Gastroesophageal sphincter (tissue), 4 donors: Measurements from ENCODE around the gene MYO1G. TPM values are rescaled to one million over a fixed set of nuclear protein-coding genes. Genes with fewer than 3 reads are reported as not detected.

Experiments
- ATAC-seq: fragments of 150-250 bp; one replicate; pipeline ENCODE4 v1.9.1; 2016; ENCODE audit warnings: mild to moderate bottlenecking, moderate library complexity
- H3K27ac ChIP-seq, 4 donors: fragments of 200-600 bp; sonication (generic) in 3 of 4; 1 replicate in 3 of 4; 2 replicates in 1 of 4; pipeline ENCODE4 v1.5.1; 2016 to 2019
- H3K27me3 ChIP-seq: fragments of 200-600 bp; sonication (generic); one replicate; pipeline ENCODE4 v1.5.1; 2019
- H3K36me3 ChIP-seq, 2 donors: fragments of 200-600 bp; sonication (generic); one replicate each; pipeline ENCODE4 v1.5.1; 2019; ENCODE audit warnings: control low read depth in 1 of 2
- H3K4me1 ChIP-seq, 3 donors: fragments of 200-600 bp; sonication (generic); 1 replicate in 2 of 3; 2 replicates in 1 of 3; pipeline ENCODE4 v1.5.1; 2016 to 2019; ENCODE audit warnings: control low read depth in 2 of 3
- H3K4me3 ChIP-seq, 2 donors: fragments of 200-600 bp; sonication (generic); one replicate each; pipeline ENCODE4 v1.5.1; 2019; ENCODE audit warnings: mild to moderate bottlenecking in 1 of 2, moderate library complexity in 1 of 2
- H3K9me3 ChIP-seq, 3 donors: fragments of 200-600 bp; sonication (generic); one replicate each; pipeline ENCODE4 v1.5.1; 2017 to 2019; ENCODE audit warnings: control low read depth in 2 of 3
- EP300 ChIP-seq: sonication (generic); formaldehyde crosslinking; IDR thresholded peaks from one replicate; pipeline ENCODE4 v1.6.1; 2017; ENCODE audit warnings: antibody characterized with exemption, mild to moderate bottlenecking
- POLR2A ChIP-seq, 2 donors: fragments of 450-650 bp; IDR thresholded peaks; one replicate each; pipeline ENCODE4 v1.6.1; 2017; ENCODE audit warnings: antibody characterized with exemption in 2 of 2, mild to moderate bottlenecking in 2 of 2, moderate library complexity in 1 of 2
- POLR2AphosphoS5 ChIP-seq: sonication (generic); formaldehyde crosslinking; IDR thresholded peaks from one replicate; pipeline ENCODE4 v1.6.1; 2017; ENCODE audit warnings: antibody characterized with exemption
- WGBS, 2 donors: methylation state at CpG; one replicate each; pipeline ENCODE4 v1.1.5; 2018; ENCODE audit warnings: low coverage in 1 of 2; 5-methylcytosine and 5-hydroxymethylcytosine counted together
- total RNA-seq, 4 donors: library from RNA; depleted of rRNA; stranded (reverse); fragments of >200 nt; gene quantifications; one replicate each; pipeline ENCODE4 v1.1.0, GENCODE V29; 2016
- TF ChIP-seq, protein P1 (sequence below), 4 experiments: fragments of 200-600 bp in 2 of 4; fragments of 450-650 bp in 2 of 4; sonication (generic) in 1 of 4; IDR thresholded peaks; one replicate each; pipeline ENCODE4 v1.5.1; 2017 to 2019; ENCODE audit warnings: antibody characterized with exemption in 4 of 4, mild to moderate bottlenecking in 2 of 4, moderate library complexity in 2 of 4

MYO1G gene
- total RNA-seq, 4 donors from 2014 or later = 1.4 to 3.6 (median 2.0) TPM

DNA sequence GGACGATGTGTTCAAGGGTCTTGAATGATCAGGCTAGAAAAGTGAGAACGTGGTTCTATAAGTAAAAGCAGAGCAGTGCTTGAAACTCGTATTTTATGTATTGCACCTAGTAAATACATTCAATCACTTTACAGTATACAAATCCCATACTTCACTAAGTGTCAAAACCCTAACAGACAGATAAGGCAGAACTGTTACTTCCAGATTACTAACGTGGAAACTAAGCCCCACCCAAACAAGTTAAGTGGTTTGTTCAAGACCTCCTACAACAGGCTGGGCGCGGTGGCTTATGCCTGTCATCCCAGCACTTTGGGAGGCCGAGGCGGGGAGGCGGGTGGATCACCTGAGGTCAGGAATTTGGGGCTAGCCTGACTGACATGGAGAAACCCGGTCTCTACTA lies 9.2 kb upstream of the MYO1G start:
- TF ChIP-seq POLR2A (IDR thresholded peaks at IDR 0.05) = no peak
- TF ChIP-seq POLR2AphosphoS5 = no peak
- TF ChIP-seq, protein P1, sequence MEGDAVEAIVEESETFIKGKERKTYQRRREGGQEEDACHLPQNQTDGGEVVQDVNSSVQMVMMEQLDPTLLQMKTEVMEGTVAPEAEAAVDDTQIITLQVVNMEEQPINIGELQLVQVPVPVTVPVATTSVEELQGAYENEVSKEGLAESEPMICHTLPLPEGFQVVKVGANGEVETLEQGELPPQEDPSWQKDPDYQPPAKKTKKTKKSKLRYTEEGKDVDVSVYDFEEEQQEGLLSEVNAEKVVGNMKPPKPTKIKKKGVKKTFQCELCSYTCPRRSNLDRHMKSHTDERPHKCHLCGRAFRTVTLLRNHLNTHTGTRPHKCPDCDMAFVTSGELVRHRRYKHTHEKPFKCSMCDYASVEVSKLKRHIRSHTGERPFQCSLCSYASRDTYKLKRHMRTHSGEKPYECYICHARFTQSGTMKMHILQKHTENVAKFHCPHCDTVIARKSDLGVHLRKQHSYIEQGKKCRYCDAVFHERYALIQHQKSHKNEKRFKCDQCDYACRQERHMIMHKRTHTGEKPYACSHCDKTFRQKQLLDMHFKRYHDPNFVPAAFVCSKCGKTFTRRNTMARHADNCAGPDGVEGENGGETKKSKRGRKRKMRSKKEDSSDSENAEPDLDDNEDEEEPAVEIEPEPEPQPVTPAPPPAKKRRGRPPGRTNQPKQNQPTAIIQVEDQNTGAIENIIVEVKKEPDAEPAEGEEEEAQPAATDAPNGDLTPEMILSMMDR (IDR thresholded peaks at IDR 0.05) = no peak
- no peak for TF ChIP-seq EP300
- 80 to 86% methylated on average over 6 to 7 of the region's 10 CpGs for WGBS, 2 donors
- ATAC-seq = no peak

GRCh38 chr7:44987457-44987856 lies 8.6 kb upstream of the MYO1G start:
- Histone ChIP-seq H3K4me1 (peaks cover 0 to 35% (median 12%) of the 10 kb centered on the region in 3 donors), H3K36me3 (peaks cover 0 to 32% of the 10 kb centered on the region in 2 donors), H3K27me3 (no peaks in the 10 kb centered on the region), H3K27ac (peak overlapping the region in 3 of 4 donors; percentile 94 to 96 (median 95)), H3K4me3 (peak overlapping the region in 1 of 2 donors; percentile 62), H3K9me3 (no peaks in the 10 kb centered on the region)
- TF ChIP-seq EP300 (no peak), POLR2AphosphoS5 (no peak)
- TF ChIP-seq, protein P1 (IDR thresholded peaks at IDR 0.05) = no peak
- 80 to 100% methylated on average over 3 to 7 of the region's 7 CpGs for WGBS, 2 donors
- no peak for ATAC-seq

More for the DNA sequence above, 9.2 kb upstream of the MYO1G start:
- Histone ChIP-seq H3K27ac (no peak overlapping the region), H3K36me3 (peaks cover 0 to 26% of the 10 kb centered on the region in 2 donors), H3K4me3 (no peak overlapping the region), H3K4me1 (peaks cover 0 to 35% (median 12%) of the 10 kb centered on the region in 3 donors), H3K9me3 (no peaks in the 10 kb centered on the region), H3K27me3 (no peaks in the 10 kb centered on the region)

DNA sequence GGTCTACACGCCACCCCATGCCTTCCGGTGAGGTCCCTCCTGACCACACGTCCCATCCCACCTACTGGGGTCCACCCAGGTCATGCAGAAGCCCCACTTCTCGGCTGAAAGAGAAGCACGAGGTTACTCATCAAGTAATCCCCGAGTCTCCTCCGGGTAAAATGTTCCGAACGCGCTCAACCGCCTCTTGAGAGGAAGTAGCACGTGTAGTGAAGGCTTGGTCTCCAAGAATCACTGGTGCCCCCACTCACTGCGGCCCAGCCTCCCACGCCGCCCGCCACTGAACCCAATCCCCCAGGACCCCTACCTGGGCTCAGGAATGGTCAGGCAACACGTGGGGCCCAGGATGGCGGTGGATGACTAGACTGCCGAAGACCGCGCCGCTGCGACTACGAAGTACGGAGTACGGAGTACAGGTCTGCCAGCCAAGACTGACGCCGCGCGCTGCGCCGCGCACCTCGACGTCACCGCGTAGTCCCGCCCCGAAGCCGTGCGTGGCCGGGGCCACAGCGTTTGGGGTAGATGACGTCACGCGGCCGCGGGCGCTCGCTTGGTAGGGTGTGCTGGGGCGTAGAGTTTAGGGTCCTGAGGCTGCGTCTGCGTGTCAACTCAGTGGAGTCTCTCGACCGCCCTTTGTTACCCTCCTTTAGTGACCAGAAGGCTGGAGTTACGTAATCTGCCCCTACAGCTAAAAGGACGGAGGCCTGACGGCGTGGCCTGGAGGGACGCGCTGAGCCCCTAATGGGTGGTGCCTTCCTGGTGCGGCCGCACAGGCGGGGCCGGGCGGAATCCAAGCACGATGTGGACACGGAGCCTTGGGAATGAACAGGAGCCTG lies 7.6 kb upstream of the MYO1G start:
- Histone ChIP-seq H3K36me3 (peaks cover 0 to 42% of the 10 kb centered on the region in 2 donors), H3K4me1 (peaks cover 0 to 36% (median 12%) of the 10 kb centered on the region in 3 donors), H3K9me3 (no peaks in the 10 kb centered on the region), H3K27me3 (no peaks in the 10 kb centered on the region), H3K27ac (peak overlapping the region; percentile 94 to 97 (median 96)), H3K4me3 (peak overlapping the region; percentile 62 to 65)
- WGBS, 2 donors = 1 to 3% methylated on average over 14 to 15 of the region's 68 CpGs
- peak; percentile 98 for ATAC-seq
- TF ChIP-seq POLR2A (IDR thresholded peaks at IDR 0.05) (peak; percentile 90 to 94), POLR2AphosphoS5 (peak; percentile 98), EP300 (no peak)
- TF ChIP-seq, protein P1 (IDR thresholded peaks at IDR 0.05) = no peak

DNA sequence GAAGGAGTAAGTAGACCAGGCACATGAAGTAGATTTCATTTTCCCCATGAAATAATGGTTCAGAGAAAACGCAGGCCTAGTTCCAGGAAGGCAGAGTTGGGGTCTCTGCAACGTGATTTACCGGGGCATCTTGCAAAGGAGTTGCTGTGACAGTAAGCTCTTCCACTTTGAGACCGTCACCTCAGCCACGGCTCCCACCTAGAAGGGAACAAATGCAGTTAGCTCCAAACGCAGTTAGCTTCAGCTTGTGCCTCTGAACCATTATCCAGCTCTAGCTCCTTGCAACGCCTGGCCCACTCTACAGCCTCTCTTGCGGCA lies 7.0 kb upstream of the MYO1G start:
- H3K4me3 ChIP-seq = peak overlapping the region; percentile 62 to 65
- no peak for ATAC-seq

More for the DNA sequence above, 7.0 kb upstream of the MYO1G start:
- Histone ChIP-seq H3K36me3 (peaks cover 0 to 48% of the 10 kb centered on the region in 2 donors), H3K27ac (peak overlapping the region; percentile 94 to 97 (median 96)), H3K4me1 (peaks cover 0 to 40% (median 12%) of the 10 kb centered on the region in 3 donors), H3K9me3 (no peaks in the 10 kb centered on the region), H3K27me3 (no peaks in the 10 kb centered on the region)
- TF ChIP-seq POLR2A (IDR thresholded peaks at IDR 0.05) (no peak), EP300 (no peak), POLR2AphosphoS5 (no peak)
- TF ChIP-seq, protein P1 (IDR thresholded peaks at IDR 0.05) = no peak
- WGBS, 2 donors = 7 to 19% methylated on average over 4 to 7 of the region's 8 CpGs
